H1 (cell line): ENCODE results near the gene VPS52. TPM values are rescaled to one million over a fixed set of nuclear protein-coding genes. Genes with fewer than 3 reads are reported as not detected.

Source experiments
- RBBP5 ChIP-seq: IDR thresholded peaks from 2 replicates; pipeline ENCODE4 v1.7.1; 2012; ENCODE audit warnings: low read depth, mild to moderate bottlenecking, inconsistent platforms, low read length, moderate library complexity, borderline replicate concordance
- SRF ChIP-seq: IDR thresholded peaks from 2 replicates; pipeline ENCODE4 v1.6.1; 2011; ENCODE audit warnings: mild to moderate bottlenecking, low read depth, low read length, moderate library complexity
- TCF12 ChIP-seq: IDR thresholded peaks from 2 replicates; pipeline ENCODE4 v1.6.1; 2011; ENCODE audit warnings: low read depth, mild to moderate bottlenecking, low read length
- polyA plus RNA-seq, 7 experiments: library from polyadenylated mRNA; depleted of rRNA in 3 of 7; stranded (reverse) in 5 of 7; unstranded in 2 of 7; fragments of >200 nt in 5 of 7; fragments of 200-250 nt in 2 of 7; gene quantifications; 1 replicate in 5 of 7; 2 replicates in 1 of 7; 4 replicates in 1 of 7; pipeline versions ENCODE4 v1.2.1 to v1.2.3, GENCODE V29; 2011 to 2013; ENCODE audit warnings: missing spikeins in 2 of 7, mixed read lengths in 2 of 7
- total RNA-seq: library from RNA; stranded (reverse); fragmentation: NEBNext Ultra II Directional; extraction: Animal tissue kit (Norgen Biotek cat#: 25700); gene quantifications from 2 replicates; pipeline ENCODE4 v1.2.1, GENCODE V29; 2021
- TF ChIP-seq, protein P1 (sequence below): fragments of 300-600 bp; sonication (generic); IDR thresholded peaks from 2 replicates; pipeline ENCODE4 v1.7.1; 2012; ENCODE audit warnings: low read length, moderate library complexity, mild to moderate bottlenecking, inconsistent platforms; ENCODE audit not compliant: insufficient replicate concordance
- TF ChIP-seq, protein P2 (sequence below): IDR thresholded peaks from 2 replicates; pipeline ENCODE4 v1.6.1; 2012; ENCODE audit warnings: inconsistent platforms
- TF ChIP-seq, protein P3 (sequence below), 3 experiments: IDR thresholded peaks; 1 replicate in 2 of 3; 2 replicates in 1 of 3; pipeline versions ENCODE4 v1.5.1 to v1.6.1; 2011; ENCODE audit warnings: low read length in 3 of 3, mild to moderate bottlenecking in 3 of 3, inconsistent platforms in 2 of 3, low read depth in 1 of 3, moderate library complexity in 1 of 3; ENCODE audit not compliant: insufficient read depth in 1 of 3; ENCODE audit errors: control extremely low read depth in 1 of 3

Gene VPS52
- total and polyA plus RNA-seq, 2 of the 8 experiments (the other 6 are each of a cell fraction or from before 2014, with no cell fraction given): 36.5 to 86.3 TPM

DNA sequence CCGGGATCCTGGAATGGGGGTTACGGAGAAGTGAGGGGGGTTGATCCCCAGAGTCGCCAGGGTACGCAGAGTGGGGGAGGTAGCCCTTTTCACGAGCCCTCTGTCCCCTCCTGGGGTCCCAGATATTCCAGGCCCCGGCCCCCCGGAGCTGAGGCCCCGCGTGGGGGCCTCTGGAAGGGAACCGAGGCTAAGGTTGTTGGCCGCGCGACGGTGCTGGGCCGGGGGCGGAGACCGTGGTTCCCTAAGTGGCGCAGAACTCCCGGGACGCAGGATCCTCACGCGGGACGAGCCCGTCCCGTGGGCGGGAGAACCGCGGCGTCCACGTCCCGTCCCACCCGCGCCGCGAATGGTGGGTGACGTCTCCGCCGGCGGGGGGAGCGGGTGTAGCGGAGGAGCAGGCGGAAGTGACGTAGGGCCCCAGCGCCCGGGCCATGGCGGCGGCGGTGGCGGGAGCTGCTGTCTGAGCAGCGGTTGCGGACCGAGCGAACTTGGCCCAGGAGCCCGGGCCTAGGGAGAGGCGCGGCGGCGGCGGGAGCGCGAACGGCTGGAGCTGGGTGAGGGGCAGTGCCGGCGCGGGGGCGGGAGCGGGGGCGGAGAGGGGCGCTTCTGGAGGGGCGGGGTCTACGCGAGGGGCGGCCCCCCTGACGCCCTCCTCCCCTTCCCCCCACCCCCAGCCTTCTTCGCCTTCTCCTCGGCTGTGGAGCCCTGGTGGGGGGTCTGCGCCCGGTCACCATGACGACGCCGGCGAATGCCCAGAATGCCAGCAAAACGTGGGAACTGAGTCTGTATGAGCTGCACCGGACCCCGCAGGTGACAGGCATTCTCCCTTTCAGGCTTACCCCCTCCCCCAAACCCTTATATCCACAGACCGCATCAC is 63.3 kb downstream of the VPS52 start, which contains the start of gene RING1 (continued):
- TF ChIP-seq, protein P1, sequence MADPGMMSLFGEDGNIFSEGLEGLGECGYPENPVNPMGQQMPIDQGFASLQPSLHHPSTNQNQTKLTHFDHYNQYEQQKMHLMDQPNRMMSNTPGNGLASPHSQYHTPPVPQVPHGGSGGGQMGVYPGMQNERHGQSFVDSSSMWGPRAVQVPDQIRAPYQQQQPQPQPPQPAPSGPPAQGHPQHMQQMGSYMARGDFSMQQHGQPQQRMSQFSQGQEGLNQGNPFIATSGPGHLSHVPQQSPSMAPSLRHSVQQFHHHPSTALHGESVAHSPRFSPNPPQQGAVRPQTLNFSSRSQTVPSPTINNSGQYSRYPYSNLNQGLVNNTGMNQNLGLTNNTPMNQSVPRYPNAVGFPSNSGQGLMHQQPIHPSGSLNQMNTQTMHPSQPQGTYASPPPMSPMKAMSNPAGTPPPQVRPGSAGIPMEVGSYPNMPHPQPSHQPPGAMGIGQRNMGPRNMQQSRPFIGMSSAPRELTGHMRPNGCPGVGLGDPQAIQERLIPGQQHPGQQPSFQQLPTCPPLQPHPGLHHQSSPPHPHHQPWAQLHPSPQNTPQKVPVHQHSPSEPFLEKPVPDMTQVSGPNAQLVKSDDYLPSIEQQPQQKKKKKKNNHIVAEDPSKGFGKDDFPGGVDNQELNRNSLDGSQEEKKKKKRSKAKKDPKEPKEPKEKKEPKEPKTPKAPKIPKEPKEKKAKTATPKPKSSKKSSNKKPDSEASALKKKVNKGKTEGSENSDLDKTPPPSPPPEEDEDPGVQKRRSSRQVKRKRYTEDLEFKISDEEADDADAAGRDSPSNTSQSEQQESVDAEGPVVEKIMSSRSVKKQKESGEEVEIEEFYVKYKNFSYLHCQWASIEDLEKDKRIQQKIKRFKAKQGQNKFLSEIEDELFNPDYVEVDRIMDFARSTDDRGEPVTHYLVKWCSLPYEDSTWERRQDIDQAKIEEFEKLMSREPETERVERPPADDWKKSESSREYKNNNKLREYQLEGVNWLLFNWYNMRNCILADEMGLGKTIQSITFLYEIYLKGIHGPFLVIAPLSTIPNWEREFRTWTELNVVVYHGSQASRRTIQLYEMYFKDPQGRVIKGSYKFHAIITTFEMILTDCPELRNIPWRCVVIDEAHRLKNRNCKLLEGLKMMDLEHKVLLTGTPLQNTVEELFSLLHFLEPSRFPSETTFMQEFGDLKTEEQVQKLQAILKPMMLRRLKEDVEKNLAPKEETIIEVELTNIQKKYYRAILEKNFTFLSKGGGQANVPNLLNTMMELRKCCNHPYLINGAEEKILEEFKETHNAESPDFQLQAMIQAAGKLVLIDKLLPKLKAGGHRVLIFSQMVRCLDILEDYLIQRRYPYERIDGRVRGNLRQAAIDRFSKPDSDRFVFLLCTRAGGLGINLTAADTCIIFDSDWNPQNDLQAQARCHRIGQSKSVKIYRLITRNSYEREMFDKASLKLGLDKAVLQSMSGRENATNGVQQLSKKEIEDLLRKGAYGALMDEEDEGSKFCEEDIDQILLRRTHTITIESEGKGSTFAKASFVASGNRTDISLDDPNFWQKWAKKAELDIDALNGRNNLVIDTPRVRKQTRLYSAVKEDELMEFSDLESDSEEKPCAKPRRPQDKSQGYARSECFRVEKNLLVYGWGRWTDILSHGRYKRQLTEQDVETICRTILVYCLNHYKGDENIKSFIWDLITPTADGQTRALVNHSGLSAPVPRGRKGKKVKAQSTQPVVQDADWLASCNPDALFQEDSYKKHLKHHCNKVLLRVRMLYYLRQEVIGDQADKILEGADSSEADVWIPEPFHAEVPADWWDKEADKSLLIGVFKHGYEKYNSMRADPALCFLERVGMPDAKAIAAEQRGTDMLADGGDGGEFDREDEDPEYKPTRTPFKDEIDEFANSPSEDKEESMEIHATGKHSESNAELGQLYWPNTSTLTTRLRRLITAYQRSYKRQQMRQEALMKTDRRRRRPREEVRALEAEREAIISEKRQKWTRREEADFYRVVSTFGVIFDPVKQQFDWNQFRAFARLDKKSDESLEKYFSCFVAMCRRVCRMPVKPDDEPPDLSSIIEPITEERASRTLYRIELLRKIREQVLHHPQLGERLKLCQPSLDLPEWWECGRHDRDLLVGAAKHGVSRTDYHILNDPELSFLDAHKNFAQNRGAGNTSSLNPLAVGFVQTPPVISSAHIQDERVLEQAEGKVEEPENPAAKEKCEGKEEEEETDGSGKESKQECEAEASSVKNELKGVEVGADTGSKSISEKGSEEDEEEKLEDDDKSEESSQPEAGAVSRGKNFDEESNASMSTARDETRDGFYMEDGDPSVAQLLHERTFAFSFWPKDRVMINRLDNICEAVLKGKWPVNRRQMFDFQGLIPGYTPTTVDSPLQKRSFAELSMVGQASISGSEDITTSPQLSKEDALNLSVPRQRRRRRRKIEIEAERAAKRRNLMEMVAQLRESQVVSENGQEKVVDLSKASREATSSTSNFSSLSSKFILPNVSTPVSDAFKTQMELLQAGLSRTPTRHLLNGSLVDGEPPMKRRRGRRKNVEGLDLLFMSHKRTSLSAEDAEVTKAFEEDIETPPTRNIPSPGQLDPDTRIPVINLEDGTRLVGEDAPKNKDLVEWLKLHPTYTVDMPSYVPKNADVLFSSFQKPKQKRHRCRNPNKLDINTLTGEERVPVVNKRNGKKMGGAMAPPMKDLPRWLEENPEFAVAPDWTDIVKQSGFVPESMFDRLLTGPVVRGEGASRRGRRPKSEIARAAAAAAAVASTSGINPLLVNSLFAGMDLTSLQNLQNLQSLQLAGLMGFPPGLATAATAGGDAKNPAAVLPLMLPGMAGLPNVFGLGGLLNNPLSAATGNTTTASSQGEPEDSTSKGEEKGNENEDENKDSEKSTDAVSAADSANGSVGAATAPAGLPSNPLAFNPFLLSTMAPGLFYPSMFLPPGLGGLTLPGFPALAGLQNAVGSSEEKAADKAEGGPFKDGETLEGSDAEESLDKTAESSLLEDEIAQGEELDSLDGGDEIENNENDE: no peak
- TF ChIP-seq SRF: no peak
- TF ChIP-seq RBBP5: peak; percentile 94; the same call in 1 of the 2 replicates
- TF ChIP-seq, protein P2, sequence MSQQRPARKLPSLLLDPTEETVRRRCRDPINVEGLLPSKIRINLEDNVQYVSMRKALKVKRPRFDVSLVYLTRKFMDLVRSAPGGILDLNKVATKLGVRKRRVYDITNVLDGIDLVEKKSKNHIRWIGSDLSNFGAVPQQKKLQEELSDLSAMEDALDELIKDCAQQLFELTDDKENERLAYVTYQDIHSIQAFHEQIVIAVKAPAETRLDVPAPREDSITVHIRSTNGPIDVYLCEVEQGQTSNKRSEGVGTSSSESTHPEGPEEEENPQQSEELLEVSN: no peak
- TF ChIP-seq, protein P3, sequence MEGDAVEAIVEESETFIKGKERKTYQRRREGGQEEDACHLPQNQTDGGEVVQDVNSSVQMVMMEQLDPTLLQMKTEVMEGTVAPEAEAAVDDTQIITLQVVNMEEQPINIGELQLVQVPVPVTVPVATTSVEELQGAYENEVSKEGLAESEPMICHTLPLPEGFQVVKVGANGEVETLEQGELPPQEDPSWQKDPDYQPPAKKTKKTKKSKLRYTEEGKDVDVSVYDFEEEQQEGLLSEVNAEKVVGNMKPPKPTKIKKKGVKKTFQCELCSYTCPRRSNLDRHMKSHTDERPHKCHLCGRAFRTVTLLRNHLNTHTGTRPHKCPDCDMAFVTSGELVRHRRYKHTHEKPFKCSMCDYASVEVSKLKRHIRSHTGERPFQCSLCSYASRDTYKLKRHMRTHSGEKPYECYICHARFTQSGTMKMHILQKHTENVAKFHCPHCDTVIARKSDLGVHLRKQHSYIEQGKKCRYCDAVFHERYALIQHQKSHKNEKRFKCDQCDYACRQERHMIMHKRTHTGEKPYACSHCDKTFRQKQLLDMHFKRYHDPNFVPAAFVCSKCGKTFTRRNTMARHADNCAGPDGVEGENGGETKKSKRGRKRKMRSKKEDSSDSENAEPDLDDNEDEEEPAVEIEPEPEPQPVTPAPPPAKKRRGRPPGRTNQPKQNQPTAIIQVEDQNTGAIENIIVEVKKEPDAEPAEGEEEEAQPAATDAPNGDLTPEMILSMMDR (IDR thresholded peaks at IDR 0.05; ENCODE audit: control extremely low read depth in 1 of 3, insufficient read depth in 1 of 3, low read depth in 1 of 3, low read length in 3 of 3): no peak; a peak in 1 of 4 replicates
- TF ChIP-seq TCF12: no peak
